Measurements from ENCODE around the gene AADACL2.

- no peak for TF ChIP-seq CTCF (IDR thresholded peaks at IDR 0.05)
- no peak for TF ChIP-seq EZH2 (IDR thresholded peaks at IDR 0.05; ENCODE audit: borderline replicate concordance, insufficient read depth, low read depth, low read length, poor library complexity, severe bottlenecking)
These were observed 53.9 kb downstream of the AADACL2 start for GRCh38 chr3:151787626-151788025.

Data from B cell (primary cell).